Psoas muscle (tissue), 8 donors: Measurements from ENCODE around the gene PPP2R5A. TPM values are rescaled to one million over a fixed set of nuclear protein-coding genes. Genes with fewer than 3 reads are reported as not detected.

ENCODE experiments used
- ATAC-seq, 4 donors: fragments of 200-7000 bp; cut with Tn5 transposase; one replicate each; pipeline ENCODE4 v1.9.1; 2020; ENCODE audit warnings: moderate library complexity in 3 of 4, mild to moderate bottlenecking in 2 of 4
- DNase-seq, 2 donors: peaks; one replicate each; pipeline ENCODE4 v3.0.0-alpha.2; 2020
- H3K27ac ChIP-seq: fragments of 200-600 bp; one replicate; pipeline ENCODE4 v1.8.0; 2022
- H3K27me3 ChIP-seq, 3 donors: fragments of 200-600 bp in 1 of 3; one replicate each; pipeline versions ENCODE4 v1.6.1 to v1.8.0; 2013 to 2022; ENCODE audit warnings: low read length in 2 of 3, mild to moderate bottlenecking in 2 of 3, moderate library complexity in 1 of 3; ENCODE audit not compliant: insufficient read depth in 3 of 3
- H3K36me3 ChIP-seq, 2 donors: fragments of 200-600 bp in 1 of 2; one replicate each; pipeline versions ENCODE4 v1.6.1 to v1.8.0; 2013 to 2022; ENCODE audit warnings: low read depth in 1 of 2, mild to moderate bottlenecking in 1 of 2, moderate library complexity in 1 of 2; ENCODE audit not compliant: insufficient read depth in 1 of 2
- H3K4me1 ChIP-seq: fragments of 200-600 bp; one replicate; pipeline ENCODE4 v1.8.0; 2022
- H3K4me3 ChIP-seq: fragments of 200-600 bp; one replicate; pipeline ENCODE4 v1.8.0; 2022; ENCODE audit warnings: mild to moderate bottlenecking
- H3K9me3 ChIP-seq: fragments of 200-600 bp; one replicate; pipeline ENCODE4 v1.8.0; 2022
- CTCF ChIP-seq: fragments of 200-600 bp; IDR thresholded peaks from one replicate; pipeline ENCODE4 v1.8.0; 2022; ENCODE audit warnings: antibody characterized with exemption
- WGBS, 3 donors: extraction: QIAGEN DNeasy Blood & Tissue Kit; methylation state at CpG; one replicate each; pipeline versions ENCODE4 v1.1.6 to v1.1.7; 2013; 5-methylcytosine and 5-hydroxymethylcytosine counted together
- intact Hi-C, 2 donors: fragments of 100-400 bp; cut with DNase I; formaldehyde crosslinking; loops; one replicate each; pipeline versions ENCODE4 v1.11.0 to v1.14.2; 2022
- polyA plus RNA-seq, 3 donors: library from polyadenylated mRNA; stranded (reverse); fragments of 200-250 nt; gene quantifications; one replicate each; pipeline ENCODE4 v1.2.3, GENCODE V29; 2013
- total RNA-seq, 4 donors: library from RNA; stranded (reverse); fragmentation: NEBNext Ultra II Directional in 2 of 4; extraction: Animal tissue kit (Norgen Biotek cat#: 25700) in 2 of 4; gene quantifications; one replicate each; pipeline versions ENCODE4 v1.2.1 to v1.2.4, GENCODE V29; 2021 to 2023
- donor health status: healthy with polysubstance abuse.
- donor health status: DM: no; HTN: no; CAD: no; lungs with moderate emphysema.
- donor health status: Bipolar disorder and iron deficiency.
- donor health status: healthy.
- donor health status: DM: yes; HTN: yes; CAD: no.
- donor health status: DM: no; HTN: no; CAD: no.
- donor health status: DM: no; HTN: no; CAD: no.
- donor health status: DM: yes; HTN: yes; CAD: no.

Gene PPP2R5A
- total and polyA plus RNA-seq, 7 donors, result 27.7 to 55.1 (median 29.7) TPM

GRCh38 chr1:212260557-212261355 lies 24.5 kb upstream of the PPP2R5A start:
- H3K9me3 ChIP-seq, result no peaks in the 10 kb centered on the region
- H3K36me3 ChIP-seq, result no peaks in the 10 kb centered on the region
- H3K27ac ChIP-seq, result no peak overlapping the region
- no peaks in the 10 kb centered on the region for H3K27me3 ChIP-seq
- no peak for DNase-seq
- H3K4me1 ChIP-seq, result no peaks in the 10 kb centered on the region
- intact Hi-C loops, result no loop called here
- no peak for ATAC-seq
- no peak for TF ChIP-seq CTCF
- no peak overlapping the region for H3K4me3 ChIP-seq
- WGBS, 3 donors, result 92 to 94% (median 92%) methylated on average over 3 of the region's 3 CpGs

GRCh38 chr1:212261361-212261929 lies 23.8 kb upstream of the PPP2R5A start:
- DNase-seq (no peak), ATAC-seq (no peak)
- TF ChIP-seq CTCF, result no peak
- Histone ChIP-seq H3K27ac (no peak overlapping the region), H3K27me3 (no peaks in the 10 kb centered on the region), H3K4me1 (no peaks in the 10 kb centered on the region), H3K9me3 (no peaks in the 10 kb centered on the region), H3K4me3 (no peak overlapping the region), H3K36me3 (no peaks in the 10 kb centered on the region)
- 72 to 86% (median 76%) methylated on average over 2 of the region's 2 CpGs for WGBS, 3 donors
- intact Hi-C loops, result no loop called here

- intact Hi-C loops, result no loop called here
- Histone ChIP-seq H3K9me3 (no peaks in the 10 kb centered on the region), H3K4me3 (no peak overlapping the region), H3K27ac (no peak overlapping the region), H3K4me1 (no peaks in the 10 kb centered on the region), H3K36me3 (no peaks in the 10 kb centered on the region), H3K27me3 (no peaks in the 10 kb centered on the region)
- WGBS, 3 donors, result 95 to 100% (median 98%) methylated on average over 2 of the region's 2 CpGs
- DNase-seq (no peak), ATAC-seq (no peak)
- no peak for TF ChIP-seq CTCF
These were observed 18.2 kb upstream of the PPP2R5A start for GRCh38 chr1:212267017-212267416.

GRCh38 chr1:212267460-212267859 lies 17.8 kb upstream of the PPP2R5A start:
- intact Hi-C loops, result no loop called here
- WGBS, 3 donors, result 30 to 86% (median 84%) methylated on average over 2 of the region's 2 CpGs
- Histone ChIP-seq H3K4me3 (no peak overlapping the region), H3K9me3 (no peaks in the 10 kb centered on the region), H3K27me3 (no peaks in the 10 kb centered on the region), H3K27ac (no peak overlapping the region), H3K36me3 (no peaks in the 10 kb centered on the region), H3K4me1 (no peaks in the 10 kb centered on the region)
- DNase-seq (no peak), ATAC-seq (no peak)
- no peak for TF ChIP-seq CTCF

GRCh38 chr1:212269306-212269705 lies 15.9 kb upstream of the PPP2R5A start:
- no peaks in the 10 kb centered on the region for H3K27me3 ChIP-seq
- intact Hi-C loops, result no loop called here
- H3K4me3 ChIP-seq, result no peak overlapping the region
- H3K9me3 ChIP-seq, result no peaks in the 10 kb centered on the region
- ATAC-seq, result no peak
- H3K4me1 ChIP-seq, result no peaks in the 10 kb centered on the region
- TF ChIP-seq CTCF, result no peak
- DNase-seq, result no peak
- H3K36me3 ChIP-seq, result no peaks in the 10 kb centered on the region
- H3K27ac ChIP-seq, result no peak overlapping the region
